Osteoblast (primary cell): Measurements from ENCODE around the gene CAMTA1. TPM values are rescaled to one million over a fixed set of nuclear protein-coding genes. Genes with fewer than 3 reads are reported as not detected.
"Not testable (repeated sequence)": the region's sequence is repeated elsewhere in the genome, so short reads cannot be mapped to it uniquely, and the experiment has no call there.

ENCODE experiments used
- DNase-seq: peaks from one replicate; pipeline ENCODE4 v3.0.0; 2011; ENCODE audit warnings: low spot score, mixed read lengths; ENCODE audit not compliant: insufficient read length; ENCODE audit errors: missing footprints
- H2AFZ ChIP-seq: 2 replicates; pipeline ENCODE4 v1.6.0; 2011; ENCODE audit warnings: mild to moderate bottlenecking, low read length
- H3K27ac ChIP-seq: 2 replicates; pipeline ENCODE4 v1.5.1; 2011; ENCODE audit warnings: mild to moderate bottlenecking, low read depth, low read length, moderate library complexity
- H3K27me3 ChIP-seq: 2 replicates; pipeline ENCODE4 v1.6.0; 2012; ENCODE audit warnings: mild to moderate bottlenecking, control low read depth, inconsistent platforms, low read length, moderate library complexity; ENCODE audit not compliant: insufficient read depth
- H3K36me3 ChIP-seq: 2 replicates; pipeline ENCODE4 v1.5.1; 2011; ENCODE audit warnings: mild to moderate bottlenecking, low read length, control low read depth, moderate library complexity; ENCODE audit not compliant: insufficient read depth
- H3K4me1 ChIP-seq: 2 replicates; pipeline ENCODE4 v1.5.1; 2011; ENCODE audit warnings: mild to moderate bottlenecking, low read length, control low read depth, moderate library complexity; ENCODE audit not compliant: insufficient read depth
- H3K4me2 ChIP-seq: 2 replicates; pipeline ENCODE4 v1.6.0; 2011; ENCODE audit warnings: mild to moderate bottlenecking, low read length; ENCODE audit not compliant: insufficient read depth
- H3K4me3 ChIP-seq: fragments of 200-600 bp; sonication (generic); 3 replicates; pipeline ENCODE4 v1.5.1; 2012; ENCODE audit warnings: mild to moderate bottlenecking, low read length, inconsistent platforms; ENCODE audit not compliant: insufficient read depth
- H3K79me2 ChIP-seq: 2 replicates; pipeline ENCODE4 v1.6.0; 2012; ENCODE audit warnings: mild to moderate bottlenecking, low read length, control low read depth, inconsistent platforms; ENCODE audit not compliant: insufficient read depth
- H3K9me3 ChIP-seq: 2 replicates; pipeline ENCODE4 v1.5.1; 2011; ENCODE audit warnings: low read depth, low read length, control low read depth
- H4K20me1 ChIP-seq: 2 replicates; pipeline ENCODE4 v1.6.0; 2012; ENCODE audit warnings: mild to moderate bottlenecking, low read length, control low read depth; ENCODE audit not compliant: insufficient read depth
- total RNA-seq: library from RNA; depleted of rRNA; stranded (reverse); fragments of >200 nt; gene quantifications from 2 replicates; pipeline ENCODE4 v1.2.3, GENCODE V29; 2012
- TF ChIP-seq, protein P1 (sequence below): IDR thresholded peaks from 2 replicates; pipeline ENCODE4 v1.5.1; 2011; ENCODE audit warnings: mild to moderate bottlenecking, low read depth, low read length, moderate library complexity; ENCODE audit errors: extremely low read depth

Gene CAMTA1
- total RNA-seq, 1 donor: 47.4 TPM

GRCh38 chr1:6917067-6917466 lies 131.8 kb downstream of the CAMTA1 start:
- DNase-seq: no peak
- H4K20me1 ChIP-seq: no peaks in the 10 kb centered on the region
- no peak overlapping the region for H2AFZ ChIP-seq
- peaks cover 3% of the 10 kb centered on the region for H3K9me3 ChIP-seq
- H3K4me2 ChIP-seq: no peak overlapping the region
- H3K27ac ChIP-seq: no peak overlapping the region
- peaks cover 6% of the 10 kb centered on the region for H3K27me3 ChIP-seq
- no peak overlapping the region for H3K4me3 ChIP-seq
- H3K36me3 ChIP-seq: no peaks in the 10 kb centered on the region
- TF ChIP-seq, protein P1, sequence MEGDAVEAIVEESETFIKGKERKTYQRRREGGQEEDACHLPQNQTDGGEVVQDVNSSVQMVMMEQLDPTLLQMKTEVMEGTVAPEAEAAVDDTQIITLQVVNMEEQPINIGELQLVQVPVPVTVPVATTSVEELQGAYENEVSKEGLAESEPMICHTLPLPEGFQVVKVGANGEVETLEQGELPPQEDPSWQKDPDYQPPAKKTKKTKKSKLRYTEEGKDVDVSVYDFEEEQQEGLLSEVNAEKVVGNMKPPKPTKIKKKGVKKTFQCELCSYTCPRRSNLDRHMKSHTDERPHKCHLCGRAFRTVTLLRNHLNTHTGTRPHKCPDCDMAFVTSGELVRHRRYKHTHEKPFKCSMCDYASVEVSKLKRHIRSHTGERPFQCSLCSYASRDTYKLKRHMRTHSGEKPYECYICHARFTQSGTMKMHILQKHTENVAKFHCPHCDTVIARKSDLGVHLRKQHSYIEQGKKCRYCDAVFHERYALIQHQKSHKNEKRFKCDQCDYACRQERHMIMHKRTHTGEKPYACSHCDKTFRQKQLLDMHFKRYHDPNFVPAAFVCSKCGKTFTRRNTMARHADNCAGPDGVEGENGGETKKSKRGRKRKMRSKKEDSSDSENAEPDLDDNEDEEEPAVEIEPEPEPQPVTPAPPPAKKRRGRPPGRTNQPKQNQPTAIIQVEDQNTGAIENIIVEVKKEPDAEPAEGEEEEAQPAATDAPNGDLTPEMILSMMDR: no peak
- no peaks in the 10 kb centered on the region for H3K79me2 ChIP-seq
- no peaks in the 10 kb centered on the region for H3K4me1 ChIP-seq

DNA sequence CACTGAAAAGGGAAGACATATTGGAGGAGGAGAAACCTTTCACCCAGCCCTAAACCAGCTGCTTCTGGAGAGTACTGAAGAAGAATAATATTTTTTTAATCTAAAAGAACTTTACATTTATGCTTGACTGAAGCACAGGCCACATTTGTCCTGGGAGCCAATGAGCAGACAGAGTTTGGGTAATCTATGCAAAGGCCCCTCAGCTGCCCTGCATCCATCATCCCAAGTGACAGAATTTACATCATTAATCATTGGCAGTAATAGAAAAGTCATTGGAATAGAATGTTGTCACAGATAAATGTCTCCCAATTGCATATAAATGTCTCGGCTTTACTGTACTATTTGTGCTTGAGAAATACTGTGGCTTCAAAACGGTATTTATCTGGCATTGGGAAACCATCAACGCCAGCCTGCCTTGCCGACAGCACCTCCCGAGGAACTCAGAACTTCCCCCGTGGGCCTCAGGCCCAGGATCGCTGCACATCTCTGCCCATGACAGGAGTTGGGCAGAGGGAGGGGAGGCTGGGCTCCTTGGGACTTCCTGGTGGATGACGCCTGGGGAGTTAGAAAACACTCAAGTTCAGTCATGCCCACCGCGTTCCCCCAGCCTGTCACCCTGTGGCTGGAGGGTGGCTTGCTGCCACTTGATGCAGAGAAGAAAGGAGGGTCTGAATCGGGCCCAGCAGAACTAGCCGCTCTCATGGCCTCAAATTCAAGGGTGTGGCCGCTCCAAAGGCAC lies 133.1 kb downstream of the CAMTA1 start:
- Histone ChIP-seq H3K4me3 (no peak overlapping the region), H3K36me3 (no peaks in the 10 kb centered on the region), H3K27ac (no peak overlapping the region), H4K20me1 (no peaks in the 10 kb centered on the region), H3K4me1 (peaks cover 8% of the 10 kb centered on the region), H3K79me2 (no peaks in the 10 kb centered on the region), H3K9me3 (peaks cover 3% of the 10 kb centered on the region), H3K4me2 (no peak overlapping the region), H3K27me3 (peaks cover 6% of the 10 kb centered on the region), H2AFZ (no peak overlapping the region)
- TF ChIP-seq, protein P1: no peak
- no peak for DNase-seq

GRCh38 chr1:6918925-6919511 lies 133.8 kb downstream of the CAMTA1 start:
- Histone ChIP-seq H3K27ac (no peak overlapping the region), H3K36me3 (no peaks in the 10 kb centered on the region), H3K4me3 (no peak overlapping the region), H4K20me1 (no peaks in the 10 kb centered on the region), H3K4me2 (no peak overlapping the region), H3K4me1 (peaks cover 8% of the 10 kb centered on the region), H3K27me3 (peaks cover 8% of the 10 kb centered on the region), H2AFZ (no peak overlapping the region), H3K79me2 (no peaks in the 10 kb centered on the region), H3K9me3 (no peaks in the 10 kb centered on the region)
- no peak for DNase-seq
- TF ChIP-seq, protein P1: no peak

- H3K9me3 ChIP-seq, H3K4me1 ChIP-seq: not testable (repeated sequence)
Measured at GRCh38 chr1:6921506-6921905, 136.3 kb downstream of the CAMTA1 start.

More at GRCh38 chr1:6921506-6921905, 136.3 kb downstream of the CAMTA1 start:
- DNase-seq, H3K4me2 ChIP-seq, H3K36me3 ChIP-seq, H4K20me1 ChIP-seq, H3K27ac ChIP-seq, H3K4me3 ChIP-seq, H2AFZ ChIP-seq, H3K79me2 ChIP-seq: not testable (repeated sequence)
- peaks cover 12% of the 10 kb centered on the region for H3K27me3 ChIP-seq
